ENCODE measurements around the gene RBM34.
"Not testable (repeated sequence)": the region's sequence is repeated elsewhere in the genome, so short reads cannot be mapped to it uniquely, and the experiment has no call there.

The RBM34 gene

DNA sequence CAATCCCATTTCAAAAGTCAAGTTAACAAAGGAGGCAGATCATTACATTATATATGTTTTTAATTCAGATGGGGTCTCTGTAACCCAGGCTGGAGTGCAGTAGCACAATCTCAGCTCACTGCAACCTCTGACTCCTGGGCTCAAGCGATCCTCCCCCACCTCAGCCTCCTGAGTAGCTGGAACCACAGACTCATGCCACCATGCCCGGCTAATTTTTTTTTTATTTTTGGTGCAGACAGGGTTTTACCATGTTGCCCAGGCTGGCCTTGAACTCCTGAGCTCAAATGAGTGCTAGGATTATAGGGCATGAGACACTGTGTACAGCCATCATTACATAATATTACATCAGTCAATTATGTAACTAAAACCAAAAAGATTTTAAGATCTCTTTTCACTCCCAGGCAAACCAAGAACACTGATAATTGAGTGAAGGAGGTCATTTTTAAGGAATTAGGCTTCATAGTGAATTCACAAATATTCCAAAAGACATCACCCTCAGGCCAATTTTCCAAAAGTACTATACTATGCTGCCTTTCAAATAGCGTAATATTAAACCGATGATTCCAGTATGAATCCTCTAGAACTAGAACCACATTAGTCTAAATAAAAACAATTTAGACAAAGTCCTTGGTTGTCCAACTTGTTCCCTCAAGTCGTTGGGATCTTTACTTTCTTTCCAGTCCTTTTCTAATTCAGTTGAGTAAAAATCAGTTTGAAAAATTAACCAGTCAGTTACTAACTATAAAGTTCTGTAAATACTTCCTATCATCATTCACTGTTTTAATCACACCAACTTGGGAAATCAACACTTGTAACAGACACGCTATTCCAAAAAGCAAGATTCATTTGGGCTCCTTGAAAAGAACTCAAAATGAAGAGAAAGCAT, 48.5 kb downstream of the RBM34 start:
- no peak for DNase-seq (ENCODE audit: low read depth)

DNA sequence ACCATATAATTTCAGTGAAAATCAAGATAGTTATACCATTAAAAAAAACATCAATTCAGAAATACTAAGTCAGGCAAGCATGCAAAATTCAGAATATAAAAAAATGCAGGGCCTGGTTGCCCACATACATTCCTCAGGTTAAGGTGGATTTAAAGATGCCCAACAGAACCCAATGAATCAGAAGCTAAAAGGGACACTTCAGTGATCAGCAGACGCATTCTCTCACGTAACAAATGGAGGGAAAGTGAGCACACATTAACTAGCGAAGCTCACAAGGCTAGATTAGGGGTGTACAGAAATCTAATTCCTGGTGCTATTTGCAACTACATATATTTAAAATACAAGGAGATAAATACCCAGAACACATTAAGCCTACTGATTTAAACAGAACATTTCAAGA, 49.9 kb downstream of the RBM34 start:
- no peak for DNase-seq (ENCODE audit: low read depth)

DNA sequence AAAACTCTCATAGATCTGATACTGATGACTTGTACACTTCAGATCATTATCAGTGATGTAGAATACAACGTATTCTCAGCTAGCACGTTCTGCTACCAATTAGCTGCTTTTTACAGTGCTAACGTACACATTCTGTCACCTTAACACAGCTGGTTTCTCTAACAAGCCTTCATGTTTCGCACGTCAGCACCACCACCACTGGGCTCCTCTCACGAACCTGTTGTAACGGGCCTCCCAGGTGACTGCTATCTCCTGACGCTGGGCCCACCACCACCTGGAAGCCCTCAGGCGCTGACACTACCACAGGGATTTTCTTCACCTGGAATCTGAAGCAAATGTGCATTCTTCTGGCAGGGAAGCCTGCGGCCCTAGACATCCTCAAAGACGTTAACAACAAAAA, 52.2 kb downstream of the RBM34 start:
- no peak for DNase-seq (ENCODE audit: low read depth)

DNA sequence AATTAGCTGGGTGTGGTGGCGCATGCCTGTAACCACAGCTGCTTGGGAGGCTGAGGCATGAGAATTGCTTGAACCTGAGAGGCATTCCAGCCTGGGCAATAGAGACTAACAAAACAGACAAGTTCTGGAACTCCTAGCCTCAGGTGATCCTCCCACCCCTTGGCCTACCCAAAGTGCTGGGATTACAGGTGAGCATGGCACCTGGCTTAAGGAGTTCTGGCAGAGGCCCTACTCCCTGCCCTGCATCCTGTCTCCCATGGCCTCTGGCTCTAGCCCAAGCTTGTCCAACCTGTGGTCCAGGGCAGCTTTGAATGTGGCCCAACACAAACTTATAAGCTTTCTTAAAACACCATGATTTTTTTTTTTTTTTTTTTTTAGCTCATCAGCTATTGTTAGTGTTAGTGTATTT, 52.9 kb downstream of the RBM34 start:
- no peak for DNase-seq (ENCODE audit: low read depth)

DNA sequence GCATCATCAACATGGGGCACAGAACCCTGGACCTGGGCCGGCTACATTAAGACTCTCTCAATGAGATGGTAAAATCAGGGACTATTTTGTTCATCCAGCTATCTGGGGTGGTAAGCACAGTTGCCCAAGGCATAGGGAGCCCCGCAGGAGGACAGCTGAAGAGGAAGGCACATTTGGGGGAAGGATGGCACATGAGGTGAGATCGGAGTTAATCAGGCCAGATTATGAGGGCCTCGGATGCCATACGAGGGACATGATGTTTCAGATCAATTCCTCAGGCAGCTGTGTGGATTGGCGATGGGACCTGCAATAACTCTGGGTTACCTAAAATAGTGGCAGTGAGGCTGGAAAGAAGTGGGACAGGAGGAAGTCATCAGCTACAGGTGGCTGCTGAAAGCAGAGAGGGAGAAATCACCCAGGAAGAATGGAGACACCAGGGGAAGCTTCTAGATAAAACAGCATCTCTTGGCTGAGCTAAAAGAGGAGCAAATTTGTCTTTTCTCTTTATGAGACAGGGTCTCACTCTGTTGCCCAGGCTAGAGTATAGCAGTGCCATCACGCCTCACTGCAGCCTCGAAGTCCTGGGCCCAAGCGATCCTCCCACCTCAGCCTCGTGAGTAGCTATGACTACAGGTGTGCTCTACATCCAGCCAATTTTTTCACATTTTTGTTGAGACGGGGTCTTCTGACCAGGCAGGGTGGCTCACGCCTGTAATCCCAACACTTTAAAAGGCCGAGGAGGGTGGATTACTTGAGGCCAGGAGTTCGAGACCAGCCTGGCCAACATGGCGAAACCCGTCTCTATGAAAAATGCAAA, 53.5 kb downstream of the RBM34 start:
- no peak for DNase-seq (ENCODE audit: low read depth)

DNA sequence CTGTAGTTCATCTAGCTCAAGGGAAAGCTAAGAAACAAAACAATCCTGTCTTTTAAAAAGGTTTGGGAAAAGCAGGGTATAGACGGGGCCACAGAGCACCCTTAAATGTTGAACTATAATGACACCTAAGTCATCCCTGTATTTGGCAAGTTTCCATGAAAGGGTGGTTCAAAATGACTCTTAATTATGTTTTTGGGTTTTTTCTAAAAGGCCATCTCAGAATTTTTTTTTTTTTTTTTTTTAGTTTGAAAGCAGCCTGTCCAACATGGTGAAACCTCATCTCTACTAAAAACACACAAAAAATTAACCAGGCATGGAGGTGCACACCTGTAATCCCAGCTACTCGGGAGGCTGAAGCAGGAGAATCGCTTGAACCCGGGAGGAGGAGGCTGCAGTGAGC, 54.6 kb downstream of the RBM34 start:
- DNase-seq (ENCODE audit: low read depth) = no peak

DNA sequence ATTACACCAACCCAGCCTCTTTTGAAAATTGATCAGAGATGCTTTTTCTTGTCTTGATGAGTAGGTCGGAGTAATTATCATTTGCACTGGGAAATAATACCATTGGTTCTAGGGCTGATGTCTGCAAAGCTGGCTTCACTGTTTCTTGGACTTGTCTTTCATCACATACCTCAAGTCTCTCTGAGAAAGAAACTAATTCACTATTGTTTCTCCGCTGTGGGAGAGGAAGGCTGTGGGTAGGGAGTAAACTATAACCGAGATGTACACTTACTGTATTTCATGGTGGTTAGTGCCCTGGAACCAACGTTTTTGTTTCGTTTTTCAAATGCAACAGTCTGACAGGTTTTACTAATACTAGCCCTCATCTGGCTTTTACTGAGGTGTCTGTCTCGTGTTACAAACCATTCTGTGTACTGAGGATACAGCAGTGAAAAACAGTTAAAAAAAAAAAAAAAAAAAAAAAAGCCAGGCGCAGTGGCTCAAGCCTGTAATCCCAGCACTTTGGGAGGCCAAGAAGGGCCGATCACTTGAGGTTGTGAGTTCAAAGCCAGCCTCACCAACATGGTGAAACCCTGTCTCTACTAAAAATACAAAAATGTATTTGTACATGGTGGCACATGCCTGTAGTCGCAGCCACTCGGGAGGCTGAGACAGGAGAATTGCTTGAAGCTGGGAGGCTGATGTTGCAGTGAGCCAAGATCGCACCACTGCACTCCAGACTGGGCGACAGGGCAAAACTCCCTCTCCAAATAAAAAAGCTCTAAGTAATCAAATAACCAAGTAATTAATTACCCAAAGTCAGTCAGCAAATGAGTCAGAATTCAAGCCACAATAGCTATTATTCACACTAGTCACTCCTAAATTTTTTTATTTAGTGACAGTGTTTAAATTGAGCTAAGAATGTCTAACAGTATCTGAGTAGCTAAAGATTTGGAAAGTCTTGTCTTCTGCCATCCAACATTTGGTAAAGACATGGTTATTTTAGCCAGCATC, 55.7 kb downstream of the RBM34 start:
- no peak for DNase-seq (ENCODE audit: low read depth)

DNA sequence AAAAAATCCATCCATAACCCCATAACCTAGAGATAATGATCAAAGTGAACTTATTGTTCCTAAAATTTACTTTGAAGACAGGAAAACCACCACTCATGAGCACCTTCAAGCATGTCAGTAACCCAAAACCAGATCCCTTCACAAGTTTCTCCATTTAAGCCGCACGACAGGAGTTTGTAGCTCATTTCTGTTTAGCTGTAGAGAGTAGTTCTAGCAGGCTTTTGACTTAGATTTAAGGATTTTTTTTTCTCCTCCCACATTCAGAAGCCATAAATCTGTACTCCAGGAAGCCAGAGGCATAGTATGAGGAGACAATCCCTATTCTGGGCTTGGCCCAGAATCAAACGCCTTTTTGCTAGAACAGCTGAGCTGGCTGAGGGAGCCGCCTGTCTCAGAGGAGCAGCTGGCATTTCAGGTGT, 58.0 kb downstream of the RBM34 start:
- no peak for DNase-seq (ENCODE audit: low read depth)

DNA sequence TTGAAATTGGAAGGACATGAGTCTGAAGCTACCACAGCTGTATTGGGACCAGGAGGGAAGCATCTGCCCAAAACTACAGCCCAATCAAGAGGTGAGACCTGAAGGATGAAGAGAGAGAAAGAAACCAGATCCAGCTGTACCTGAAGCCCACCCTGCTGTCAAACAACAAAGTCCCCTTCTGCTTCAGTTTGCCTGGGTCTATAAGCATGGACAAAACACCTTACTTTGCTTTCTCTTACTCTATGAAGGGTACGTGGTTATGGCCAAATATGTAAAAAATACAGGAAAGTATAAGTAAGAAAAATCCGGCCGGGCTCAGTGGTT, 58.8 kb downstream of the RBM34 start:
- no peak for DNase-seq (ENCODE audit: low read depth)

DNA sequence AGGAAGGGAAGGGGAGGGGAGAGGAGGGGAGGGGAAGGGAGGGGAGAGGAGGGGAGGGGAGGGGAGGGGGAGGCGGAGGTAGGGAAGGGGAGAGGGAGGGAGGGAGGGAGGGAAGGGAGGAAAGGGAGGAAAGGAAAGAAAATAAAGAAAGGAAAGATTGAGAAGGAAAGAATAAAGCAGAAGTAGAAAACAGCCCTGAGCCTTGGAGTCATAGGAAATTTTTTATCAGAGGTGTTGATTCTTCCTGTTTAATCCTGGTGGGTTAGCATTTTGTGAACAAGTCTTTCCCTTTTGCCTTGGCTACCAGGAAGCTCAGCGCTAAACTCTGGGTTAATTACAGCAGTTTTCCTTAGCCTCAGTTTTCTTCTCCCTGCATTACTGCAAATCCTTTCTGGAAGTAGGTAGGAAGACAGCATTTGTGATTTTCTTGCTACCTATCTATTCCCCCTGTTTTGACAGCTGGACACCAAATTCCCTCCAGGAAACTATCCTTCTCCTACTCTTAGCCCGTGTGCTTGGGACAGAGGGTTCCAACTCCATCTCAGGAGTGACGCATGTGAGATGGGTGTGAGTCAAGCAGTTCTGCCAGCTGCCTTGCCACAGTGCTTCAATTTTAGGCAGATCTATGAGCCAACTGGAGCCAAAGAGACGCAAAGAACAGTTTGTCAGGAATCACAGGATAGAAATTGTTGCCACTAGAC, 59.3 kb downstream of the RBM34 start:
- DNase-seq (ENCODE audit: low read depth) = no peak

DNA sequence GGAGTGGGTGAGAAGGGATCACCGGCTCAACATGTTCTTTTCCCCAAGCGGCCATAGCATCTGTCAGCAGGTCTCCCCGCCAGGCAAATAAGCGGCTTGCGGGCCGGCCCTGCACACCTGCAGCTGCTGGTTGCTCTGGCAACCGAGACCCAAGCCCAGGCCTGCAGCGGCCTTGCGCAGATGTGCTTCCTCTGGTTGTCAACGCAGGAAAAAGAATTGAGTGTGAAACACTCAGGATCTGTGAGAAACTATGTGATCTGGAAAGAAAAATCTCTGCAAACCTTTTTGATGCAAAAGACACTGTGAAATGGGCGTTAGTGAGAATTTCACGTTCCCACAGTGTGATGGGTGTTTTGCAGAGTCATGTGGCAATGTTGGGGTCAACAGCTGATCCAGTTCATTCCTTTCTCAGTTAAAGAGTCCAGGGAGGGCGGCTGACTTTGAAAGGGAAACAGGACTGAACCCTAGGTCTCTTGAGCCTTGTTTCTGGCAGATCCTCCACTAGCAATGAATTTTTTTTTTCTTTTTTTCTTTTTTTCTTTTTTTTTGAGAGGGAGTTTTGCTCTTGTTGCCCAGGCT, 60.8 kb downstream of the RBM34 start:
- no peak for DNase-seq (ENCODE audit: low read depth)

DNA sequence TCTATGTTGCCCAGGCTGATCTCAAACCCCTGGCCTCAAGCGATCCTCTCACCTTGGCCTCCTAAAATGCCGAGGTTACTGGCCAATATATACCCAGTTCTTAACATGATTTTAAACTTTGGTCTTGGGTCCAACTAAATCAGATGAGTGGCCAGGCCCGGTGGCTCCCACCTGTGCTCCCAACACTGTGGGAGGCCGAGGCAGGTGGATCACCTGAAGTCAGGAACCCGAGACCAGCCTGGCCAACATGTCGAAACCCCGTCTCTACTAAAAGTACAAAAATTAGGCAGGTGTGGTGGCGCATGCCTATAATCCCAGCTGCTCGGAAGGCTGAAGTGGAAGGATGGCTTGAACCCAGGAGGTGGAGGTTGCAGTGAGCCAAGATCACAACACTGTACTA, 62.1 kb downstream of the RBM34 start:
- no peak for DNase-seq (ENCODE audit: low read depth)

DNA sequence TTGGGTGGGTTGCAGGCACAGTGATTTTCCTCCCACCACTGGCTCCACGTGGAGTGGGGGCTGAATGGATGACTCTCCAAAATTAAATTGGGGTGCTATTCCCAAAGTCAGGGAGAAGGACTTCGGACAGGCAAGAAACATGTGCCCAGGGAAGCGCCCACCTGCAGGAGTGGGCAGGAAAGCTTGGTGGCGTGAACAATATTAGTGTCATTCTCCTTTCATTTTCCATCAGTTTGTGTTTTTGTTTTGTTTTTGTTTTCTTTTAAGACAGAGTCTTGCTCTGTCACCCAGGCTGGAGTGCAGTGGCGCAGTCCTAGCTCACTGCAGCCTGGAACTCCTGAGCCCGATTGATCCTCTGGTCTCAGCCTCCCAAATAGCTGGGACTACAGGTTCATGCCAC, 62.5 kb downstream of the RBM34 start:
- no peak for DNase-seq (ENCODE audit: low read depth)

DNA sequence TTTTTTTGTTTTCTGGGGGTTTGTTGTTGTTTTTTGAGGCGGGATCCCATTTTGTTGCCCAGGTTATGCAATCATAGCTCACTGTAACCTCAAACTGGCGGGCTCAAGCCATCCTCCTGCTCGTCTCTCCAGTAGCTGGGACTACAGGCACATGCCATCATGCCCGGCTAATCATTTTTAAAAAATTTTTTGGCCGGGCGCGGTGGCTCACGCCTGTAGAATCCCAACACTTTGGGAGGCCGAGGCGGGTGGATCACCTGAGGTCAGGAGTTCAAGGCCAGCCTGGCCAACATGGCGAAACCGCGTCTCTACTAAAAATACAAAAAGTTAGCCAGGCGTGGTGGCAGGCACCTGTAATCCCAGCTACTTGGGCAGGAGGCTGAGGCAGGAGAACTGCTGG, 63.5 kb downstream of the RBM34 start:
- DNase-seq (ENCODE audit: low read depth) = not testable (repeated sequence)

DNA sequence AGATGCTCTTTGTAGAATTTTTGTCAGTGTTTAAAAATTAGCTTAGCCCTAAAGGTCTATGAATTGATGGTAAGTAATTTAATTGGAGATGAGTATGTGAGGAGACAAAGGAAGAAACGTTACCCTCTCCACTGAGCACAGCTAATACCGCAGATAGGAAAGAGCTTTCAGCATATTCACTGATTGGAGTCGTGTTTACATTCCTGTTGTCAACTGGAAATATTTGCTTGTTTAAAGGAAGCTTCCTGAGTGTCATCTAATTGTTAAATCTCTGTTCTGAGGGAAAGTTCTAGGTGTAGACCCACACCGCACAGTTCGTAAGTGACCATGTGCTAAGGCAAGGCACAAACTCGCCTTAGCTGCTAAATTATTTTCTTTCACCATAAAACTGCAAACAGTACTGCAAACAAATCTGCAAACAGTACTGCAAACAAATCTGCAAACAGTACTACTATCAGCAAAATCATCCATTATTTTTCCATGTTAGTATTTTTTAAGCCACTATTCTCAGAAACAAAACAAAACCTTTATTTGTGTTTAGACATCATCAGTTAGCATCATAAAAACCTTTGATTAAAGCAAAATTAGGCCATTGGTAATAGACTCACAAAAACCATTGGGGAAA, 65.0 kb downstream of the RBM34 start:
- DNase-seq (ENCODE audit: low read depth) = no peak

DNA sequence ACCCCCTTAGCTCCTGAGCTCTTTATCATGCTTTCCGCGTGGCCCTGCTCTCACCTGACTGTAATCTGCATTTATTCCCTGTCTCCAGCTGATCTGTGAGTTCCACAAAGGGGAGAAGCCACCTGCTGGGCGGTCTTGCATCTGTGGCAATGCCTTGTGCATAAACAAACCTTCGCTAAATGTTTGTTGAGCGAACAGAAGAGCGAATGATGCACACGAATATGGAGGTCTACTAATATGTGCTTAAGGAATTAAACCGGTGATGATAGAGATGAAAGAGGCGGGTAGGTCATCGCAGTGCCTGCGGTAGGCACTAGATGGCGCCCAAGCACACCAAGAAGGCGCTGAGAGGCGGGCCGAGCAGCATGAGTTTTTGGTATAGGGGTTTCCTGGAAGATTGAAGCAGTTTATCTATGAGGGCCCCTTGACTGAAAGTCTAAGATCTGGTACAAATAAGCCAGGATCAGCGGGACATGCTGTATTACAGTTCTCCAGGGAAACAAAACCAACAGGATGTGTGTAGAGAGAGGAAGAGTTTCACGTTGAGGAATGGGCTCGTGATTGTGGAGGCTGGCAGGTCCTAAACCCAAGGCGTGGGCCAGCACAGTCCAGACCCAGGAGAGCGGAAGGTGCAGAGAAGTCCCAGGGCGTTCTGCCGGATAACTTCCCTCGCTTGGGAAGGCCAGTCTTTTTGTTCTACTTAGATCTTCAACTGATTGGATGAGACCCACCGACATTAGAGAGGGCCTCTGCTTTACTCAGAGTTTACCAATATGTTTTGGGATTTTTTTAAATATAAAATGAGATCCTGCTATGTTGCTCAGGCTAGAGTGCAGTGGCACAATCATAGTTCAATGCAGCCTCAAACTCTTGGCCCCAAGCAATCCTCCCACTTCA, 67.1 kb downstream of the RBM34 start:
- DNase-seq (ENCODE audit: low read depth) = no peak

DNA sequence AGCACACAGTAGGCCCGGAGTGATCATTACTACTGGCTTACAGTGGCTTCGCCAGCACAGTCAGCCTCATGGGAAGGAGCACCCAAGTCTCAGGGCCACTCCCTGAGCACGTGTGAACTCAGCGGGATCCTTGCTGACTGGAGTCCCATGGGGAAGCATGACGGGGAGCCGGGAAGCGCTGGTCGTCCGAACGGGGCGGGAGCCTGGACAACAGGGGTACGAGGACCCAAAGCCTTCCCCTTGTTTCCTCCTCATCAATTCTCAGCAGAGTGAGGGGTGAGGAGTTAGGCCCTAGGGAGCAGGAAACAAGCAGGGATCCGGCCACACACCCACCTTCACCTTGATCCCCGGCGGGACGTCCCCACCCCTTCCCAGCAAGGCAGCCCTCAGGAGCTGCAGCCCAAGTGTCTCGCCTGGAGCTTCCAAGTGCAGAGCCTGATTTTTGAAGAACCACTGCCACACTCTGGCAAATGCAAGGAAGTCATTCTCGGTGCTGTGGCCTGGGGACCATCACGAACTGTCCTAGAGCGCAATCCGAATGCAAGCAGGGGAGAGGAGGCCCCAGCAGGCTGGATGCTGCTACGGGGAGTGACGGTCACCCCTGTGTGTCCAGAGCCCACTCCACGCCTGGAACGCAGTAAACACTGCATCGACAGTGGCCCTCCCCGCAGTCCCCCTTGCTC, 67.9 kb downstream of the RBM34 start:
- peak; percentile 64 for DNase-seq (ENCODE audit: low read depth)

DNA sequence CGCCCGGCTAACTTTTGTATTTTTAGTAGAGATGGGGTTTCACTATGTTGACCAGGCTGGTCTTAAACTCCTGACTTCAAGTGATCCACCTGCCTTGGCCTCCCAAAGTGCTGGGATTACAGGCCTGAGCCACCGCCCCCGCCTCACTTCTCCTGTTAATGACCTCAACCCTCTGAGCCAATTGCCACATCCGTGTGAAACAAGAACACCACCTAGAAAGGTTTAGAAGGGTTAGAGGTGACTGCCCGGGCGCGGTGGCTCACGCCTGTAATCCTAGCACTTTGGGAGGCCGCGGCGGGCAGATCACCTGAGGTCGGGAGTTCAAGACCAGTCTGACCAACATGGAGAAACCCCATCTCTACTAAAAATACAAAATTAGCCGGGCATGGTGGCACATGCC, 68.6 kb downstream of the RBM34 start:
- not testable (repeated sequence) for DNase-seq (ENCODE audit: low read depth)

DNA sequence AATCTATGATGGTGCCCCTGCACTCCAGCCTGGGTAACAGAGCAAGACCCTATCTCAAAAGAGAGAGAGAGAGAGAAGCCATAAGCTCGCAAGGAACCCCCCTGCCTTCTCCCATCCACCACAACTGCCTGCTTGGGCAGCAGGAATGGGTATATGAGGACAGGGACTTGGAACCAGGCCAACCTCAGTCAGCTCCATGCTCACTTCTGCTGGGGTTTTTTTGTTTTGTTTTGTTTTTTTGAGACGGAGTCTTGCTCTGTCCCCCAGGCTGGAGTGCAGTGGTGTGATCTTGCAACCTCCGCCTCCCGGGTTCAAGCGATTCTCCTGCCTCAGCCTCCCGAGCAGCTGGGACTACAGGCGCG, 69.0 kb downstream of the RBM34 start:
- DNase-seq (ENCODE audit: low read depth) = not testable (repeated sequence)
